GM18867 (cell line): ENCODE measurements around the gene NPIPB2.
"Not testable (repeated sequence)": the region's sequence is repeated elsewhere in the genome, so short reads cannot be mapped to it uniquely, and the experiment has no call there.

Experiments used
- ATAC-seq: cut with Tn5 transposase; IDR thresholded peaks from one replicate; pipeline ENCODE4 v1.9.1; 2021; ENCODE audit warnings: mild to moderate bottlenecking, moderate library complexity; ENCODE audit not compliant: unreplicated experiment

NPIPB2 gene

DNA sequence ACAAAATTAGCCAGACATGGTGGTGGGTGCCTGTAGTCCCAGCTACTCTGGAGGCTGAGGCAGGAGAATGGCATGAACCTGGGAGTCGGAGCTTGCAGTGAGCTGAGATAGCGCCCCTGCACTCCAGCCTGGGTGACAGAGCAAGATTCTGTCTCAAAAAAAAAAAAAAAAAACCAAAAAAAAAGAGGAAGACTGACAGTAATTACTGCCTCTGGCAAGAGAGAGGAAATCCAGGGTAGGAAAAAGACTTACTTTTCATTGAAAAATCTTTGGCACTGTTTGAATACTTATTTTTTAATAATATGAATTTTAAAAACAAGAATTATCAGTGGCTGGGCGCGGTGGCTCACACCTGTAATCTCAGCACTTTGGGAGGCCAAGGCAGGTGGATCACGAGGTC lies 20.6 kb upstream of the NPIPB2 start:
- not testable (repeated sequence) for ATAC-seq

DNA sequence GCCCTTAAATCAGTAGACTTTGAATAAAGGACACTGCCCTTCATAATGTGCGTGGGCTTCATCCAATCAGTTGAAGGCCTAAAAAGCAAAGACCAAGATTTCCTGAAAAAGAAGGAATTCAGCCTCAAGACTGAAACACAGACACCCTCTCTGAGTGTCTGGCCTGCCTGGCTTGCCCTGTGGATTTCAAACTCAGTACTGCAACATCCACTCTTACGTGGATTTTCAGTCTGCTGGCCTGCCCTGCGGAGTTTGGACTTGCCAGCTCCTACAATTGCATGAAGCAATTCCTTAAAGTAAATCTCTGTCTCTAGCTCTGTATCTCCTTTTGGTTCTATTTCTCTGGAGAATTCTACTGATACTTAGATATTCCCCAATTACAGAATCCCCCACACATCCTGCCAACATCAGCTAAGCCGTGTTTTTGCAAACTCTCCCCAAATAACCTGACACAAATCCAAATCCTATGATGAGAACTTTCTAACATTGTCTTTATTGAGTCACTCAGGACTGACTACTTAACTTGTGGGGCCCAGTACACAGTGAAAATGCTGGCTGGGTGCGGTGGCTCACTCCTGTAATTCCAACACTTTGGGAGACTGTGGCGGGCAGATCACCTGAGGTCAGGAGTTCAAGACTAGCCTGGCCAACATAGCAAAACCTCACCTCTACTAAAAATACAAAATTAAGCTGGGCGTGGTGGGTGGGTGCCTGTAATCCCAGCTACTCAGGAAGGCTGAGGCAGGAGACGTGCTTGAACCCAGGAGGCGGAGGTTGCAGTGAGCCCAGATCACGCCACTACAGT lies 15.9 kb upstream of the NPIPB2 start:
- no peak for ATAC-seq

DNA sequence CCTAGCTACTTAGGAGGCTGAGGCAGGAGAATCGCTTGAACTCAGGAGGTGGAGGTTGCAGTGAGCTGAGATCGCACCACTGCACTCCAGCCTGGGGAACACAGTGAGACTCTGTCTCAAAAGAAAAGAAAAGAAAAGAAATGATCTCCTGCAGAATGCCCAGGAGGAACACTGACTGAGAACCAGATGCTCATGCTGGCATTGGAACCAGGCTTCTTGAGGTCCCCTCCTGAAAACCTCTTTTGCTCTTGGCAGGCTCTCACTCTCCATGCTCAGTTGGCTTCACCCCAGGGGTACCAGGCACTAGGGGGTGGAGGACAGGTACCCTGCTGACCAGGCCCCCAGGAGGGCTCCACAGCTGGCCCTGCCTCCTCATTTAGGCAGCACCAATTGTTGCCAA lies 14.7 kb upstream of the NPIPB2 start:
- no peak for ATAC-seq

DNA sequence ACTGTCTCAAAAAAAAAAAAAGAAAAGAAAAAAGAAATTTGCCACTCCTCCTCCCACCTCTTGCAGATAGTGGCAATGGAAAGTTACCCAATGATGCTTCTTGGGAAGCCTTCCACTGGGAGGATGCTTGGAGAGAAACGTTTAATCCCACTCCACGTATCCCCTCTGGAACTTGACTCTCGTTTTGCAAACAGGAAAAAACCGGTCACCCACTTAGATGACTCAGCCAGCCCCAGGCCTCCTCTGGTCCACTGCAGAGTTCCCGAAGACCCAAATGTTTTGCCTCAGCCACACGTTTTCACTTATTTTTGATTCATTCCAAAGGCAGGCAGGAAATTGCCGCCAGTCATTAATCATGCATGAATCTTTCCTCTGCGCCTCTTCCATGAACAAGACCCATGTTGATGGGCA lies 13.9 kb upstream of the NPIPB2 start:
- no peak for ATAC-seq

DNA sequence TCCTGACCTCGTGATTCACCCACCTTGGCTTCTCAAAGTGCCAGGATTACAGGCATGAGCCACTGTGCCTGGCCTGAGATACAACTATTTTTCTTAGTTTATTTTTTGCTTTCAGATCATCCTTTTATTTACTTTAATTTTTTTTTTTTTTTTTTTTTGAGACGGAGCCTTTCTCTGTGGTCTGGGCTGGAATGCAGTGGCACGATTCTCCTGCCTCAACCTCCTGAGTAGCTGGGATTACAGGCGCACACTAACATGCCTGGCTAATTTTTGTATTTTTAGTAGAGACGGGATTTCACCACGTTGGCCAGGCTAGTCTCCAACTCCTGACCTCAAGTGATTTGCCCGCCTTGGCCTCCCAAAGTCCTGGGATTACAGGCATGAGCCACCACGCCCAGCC lies 11.7 kb upstream of the NPIPB2 start:
- ATAC-seq: not testable (repeated sequence)

DNA sequence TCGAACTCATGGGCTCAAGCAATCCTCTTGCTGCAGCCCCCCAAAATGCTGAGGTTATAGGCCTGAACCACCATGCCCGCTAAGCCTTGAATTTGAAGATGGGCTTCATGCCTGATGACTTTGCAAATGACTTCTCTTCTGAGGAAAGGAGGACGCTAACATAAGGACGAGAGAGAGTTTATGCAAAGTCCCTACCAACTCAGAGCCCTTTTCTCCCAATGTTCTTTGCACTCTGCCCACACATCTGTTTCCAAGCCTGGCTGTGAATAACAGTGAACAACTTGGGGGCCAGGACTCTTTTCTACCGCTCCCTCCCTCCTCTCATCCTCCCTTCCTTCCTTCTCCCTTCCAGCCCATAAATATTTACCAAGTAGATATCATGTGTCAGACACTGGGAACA lies 8.5 kb upstream of the NPIPB2 start:
- no peak for ATAC-seq

DNA sequence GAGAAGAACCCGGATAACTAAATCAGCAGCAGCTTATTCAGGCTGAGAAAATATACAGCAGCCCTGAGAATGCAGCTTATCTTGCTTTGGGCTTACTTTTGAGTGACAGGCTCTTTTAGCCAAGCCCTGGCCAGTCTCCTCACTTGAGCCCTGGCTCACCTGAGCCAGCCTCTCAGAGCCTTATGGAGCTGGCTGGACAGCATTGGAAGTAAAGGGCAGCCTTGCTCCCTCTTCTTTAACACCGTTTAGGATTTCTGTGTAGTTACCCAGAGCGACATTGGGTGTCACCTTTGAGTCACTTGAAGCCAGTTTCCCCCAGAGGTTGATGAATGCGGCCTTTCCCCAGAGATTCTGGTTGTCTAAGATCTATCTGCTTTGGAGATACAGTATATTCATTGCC lies 7.7 kb upstream of the NPIPB2 start:
- ATAC-seq: no peak

DNA sequence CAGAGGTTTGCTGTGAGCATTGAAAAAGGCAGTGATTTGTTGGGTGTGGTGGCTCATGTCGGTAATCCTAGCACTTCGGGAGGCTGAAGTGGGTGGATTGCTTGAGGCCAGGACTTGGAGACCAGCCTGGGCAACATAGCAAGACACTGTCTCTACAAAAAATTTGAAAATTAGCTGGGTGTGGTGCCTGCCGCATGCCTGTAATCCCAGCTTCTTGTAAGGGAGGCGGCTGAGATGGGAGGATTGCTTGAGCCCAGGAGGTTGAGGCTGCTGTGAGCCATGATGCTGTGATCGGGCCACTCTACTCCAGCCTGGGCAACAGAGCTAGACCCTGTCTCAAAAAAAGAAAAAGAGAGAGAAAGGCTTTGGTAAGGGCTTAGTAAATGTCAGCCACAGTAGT lies 7.0 kb upstream of the NPIPB2 start:
- no peak for ATAC-seq

DNA sequence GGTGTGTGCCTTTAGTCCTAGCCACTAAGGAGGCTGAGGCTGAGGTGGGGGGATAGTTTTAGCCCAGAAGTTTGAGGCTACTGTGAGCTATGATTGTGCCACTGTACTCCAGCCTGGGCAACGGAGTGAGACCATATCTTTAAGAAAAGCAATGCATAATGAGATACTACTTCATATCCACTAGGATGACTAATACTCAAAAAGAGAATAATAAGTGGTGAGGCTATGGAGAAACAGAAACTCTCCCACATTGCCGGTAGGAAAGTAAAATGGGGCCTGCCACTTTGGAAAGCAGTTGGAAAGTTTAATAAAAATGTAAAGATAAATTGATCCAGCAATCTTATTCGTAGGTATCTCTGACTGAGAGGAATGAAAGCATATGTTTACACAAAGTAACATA lies 4.6 kb upstream of the NPIPB2 start:
- ATAC-seq: no peak

DNA sequence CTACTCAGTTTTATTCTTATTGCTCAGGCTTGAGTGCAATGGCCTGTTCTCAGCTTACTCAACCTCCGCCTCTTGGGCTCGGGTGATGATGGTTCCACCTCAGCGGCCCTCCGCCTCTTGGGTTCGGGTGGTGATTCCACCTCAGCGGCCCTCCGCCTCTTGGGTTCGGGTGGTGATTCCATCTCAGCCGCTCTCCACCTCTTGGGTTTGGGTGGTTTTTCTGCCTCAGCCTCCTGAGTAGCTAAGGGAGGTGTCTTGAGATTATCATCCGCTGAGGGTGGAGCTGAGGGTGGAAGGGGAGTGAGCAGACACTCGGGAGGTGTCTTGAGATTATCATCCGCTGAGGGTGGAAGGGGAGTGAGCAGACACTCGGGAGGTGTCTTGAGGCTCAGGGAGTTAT lies 14.5 kb downstream of the NPIPB2 start:
- ATAC-seq: not testable (repeated sequence)

DNA sequence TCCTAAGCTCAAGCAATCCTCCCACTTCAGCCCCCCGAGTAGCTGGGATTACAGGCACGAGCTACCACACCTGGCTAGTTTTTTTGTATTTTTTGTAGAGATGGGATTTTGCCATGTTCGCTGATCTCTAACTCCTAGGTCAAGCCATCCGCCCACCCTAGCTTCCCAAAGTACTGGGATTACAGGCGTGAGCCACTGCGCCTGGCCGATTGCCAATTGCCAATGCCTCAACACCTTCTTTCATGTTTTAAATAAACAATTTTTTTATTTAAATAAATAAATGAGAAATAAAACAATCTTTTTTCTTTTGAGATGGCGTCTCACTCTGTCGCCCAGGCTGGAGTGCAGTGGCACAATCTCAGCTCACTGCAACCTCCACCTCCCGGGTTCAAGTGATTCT lies 17.8 kb downstream of the NPIPB2 start:
- ATAC-seq: not testable (repeated sequence)

DNA sequence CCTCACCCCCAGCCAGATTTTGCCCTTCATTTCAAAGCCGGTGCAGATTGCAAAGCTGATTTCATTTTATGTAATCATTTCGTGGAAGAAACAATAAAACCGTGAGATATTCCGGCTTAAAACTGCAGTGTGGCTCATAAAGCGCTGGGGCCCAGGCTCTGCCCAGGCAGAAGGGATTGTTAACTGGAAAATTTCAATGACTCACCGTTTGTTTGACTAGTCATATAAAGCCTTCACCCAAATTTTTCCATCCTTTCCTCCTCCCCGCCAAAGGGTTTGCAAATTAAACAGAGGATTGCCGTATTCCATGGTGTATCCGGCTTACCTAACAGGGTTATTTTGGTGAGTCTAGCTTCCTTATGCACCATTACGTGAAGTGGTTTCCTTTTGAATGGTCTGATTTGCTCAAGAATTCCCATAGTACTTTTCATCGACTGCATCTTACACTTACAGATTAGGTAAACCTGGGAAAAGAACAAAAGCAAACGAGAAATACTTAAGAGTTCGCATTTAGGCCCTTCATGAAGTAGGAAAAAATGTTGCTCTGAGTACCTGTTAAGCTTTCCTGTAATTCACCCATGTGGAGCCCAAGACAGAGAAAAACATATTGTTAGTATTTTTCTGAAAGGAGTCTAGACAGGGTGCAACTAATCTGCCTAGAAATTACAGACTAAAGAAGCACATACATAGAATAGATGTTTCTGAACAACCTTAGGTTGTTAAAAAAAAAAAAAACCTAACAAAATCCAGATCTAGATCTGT lies 25.1 kb downstream of the NPIPB2 start:
- no peak for ATAC-seq

DNA sequence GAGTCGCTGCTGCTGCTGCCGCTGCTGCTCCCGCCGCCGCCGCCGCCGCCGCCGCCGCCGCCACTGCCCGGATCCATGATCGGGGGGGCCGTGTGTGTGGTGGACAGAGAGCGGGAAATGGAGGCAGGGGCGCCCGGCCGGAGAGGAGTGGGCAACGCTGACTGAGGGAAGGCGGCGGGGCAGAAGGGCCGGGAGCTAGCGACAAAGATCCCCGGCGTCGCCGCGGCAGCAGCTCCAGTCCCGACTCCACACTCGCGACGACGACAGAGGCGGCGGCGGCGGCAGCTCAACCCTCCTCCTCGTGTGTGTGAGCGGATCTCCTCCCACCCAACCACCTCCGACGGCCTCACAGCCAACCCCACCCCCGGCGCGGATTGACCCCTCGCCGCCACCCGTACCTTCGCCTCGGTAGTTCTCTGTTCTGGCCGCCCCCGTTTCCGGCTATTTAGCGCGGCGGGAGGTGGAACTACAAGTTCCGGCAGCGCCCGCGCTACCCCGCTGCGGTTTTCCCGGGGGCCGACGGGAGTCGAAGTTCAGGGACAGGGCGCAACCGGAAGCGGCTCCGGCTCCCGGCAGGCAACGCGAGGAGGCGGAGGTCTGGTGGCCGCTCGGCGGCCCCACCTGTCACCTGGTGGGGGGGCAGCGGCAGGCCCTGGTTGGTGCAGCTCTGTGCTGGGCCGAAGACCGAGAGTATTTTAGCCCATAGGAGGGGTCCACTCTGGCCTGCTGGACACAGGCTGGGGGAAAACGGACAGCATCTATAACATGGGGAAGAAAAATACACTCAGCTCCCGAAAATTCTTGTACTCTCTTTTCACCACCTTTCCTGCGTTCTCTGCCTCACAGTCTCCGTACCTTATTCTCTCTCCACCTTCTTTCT lies 26.0 kb downstream of the NPIPB2 start, which contains the start of gene GSPT1:
GSPT1 (minus strand) TSS at position 313 of the 880 bp plus-strand sequence; CDS start at position 77, 236 bp downstream.
- ATAC-seq: peak; percentile 86

DNA sequence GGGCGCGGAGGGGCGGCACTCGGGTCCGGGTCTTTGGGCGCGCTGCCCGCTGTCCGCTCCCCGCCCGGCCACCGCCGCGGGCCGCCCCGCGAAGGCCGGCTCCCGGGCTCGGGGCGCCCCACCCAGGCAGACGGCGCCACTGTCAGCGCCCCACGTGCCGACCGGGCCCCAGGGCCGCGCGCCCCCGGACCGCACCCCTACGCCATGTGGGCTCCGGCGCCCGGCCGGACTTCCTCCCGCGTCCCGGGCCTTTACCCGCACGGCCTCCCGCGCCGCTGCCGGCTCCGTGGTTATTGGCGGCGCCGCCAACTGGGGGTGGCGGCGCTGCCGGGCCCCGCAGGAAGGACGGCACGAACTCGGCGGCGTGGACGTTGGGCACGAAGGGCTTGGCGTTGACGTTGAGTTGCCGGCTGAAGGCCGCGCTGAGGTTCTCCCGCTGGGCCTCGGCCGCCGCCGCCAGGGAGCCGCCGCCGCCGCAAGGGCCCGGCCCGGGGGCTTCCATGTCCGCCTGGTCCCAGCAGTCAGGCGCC lies 26.7 kb downstream of the NPIPB2 start:
- ATAC-seq: peak; percentile 29

DNA sequence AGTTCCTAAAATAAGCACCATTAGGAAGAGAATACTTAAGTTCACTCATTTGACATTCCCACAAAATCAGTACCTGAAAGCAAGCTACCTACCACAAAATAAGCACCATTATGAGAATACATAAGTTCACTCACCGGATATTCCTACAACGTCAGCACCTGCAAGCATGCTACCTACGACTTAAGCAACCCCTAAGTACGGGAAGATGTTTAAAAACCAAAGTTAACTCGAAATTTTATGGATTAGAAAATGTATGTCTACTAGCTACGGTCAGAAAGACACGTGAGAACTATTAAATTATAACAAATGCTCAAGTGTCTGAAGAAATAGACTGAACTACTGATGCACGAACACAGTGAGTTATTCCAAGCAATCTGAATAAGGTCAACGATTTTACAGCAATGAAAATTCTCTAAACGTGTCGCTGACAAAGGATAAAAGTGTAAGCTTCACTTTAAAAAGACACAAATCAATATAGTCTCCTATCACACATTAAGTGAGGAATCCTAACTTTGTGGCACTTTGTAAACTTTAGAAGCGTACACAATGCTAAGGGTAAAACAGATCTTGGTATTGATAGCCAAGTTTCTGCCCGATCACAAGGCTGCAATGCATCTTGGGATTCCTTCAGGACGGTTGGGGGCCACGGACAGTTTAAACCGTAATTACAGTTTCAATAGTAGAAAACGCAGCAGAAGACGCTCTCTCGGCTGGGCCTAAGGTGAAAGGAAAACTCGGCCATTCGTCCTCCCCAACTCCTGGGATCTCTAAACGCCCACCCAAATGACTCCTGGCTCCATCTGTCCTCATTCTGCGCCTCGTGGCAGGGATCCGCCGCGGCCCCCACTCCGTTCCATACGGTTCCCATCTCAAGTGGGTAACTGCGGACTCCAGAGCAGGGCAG lies 27.4 kb downstream of the NPIPB2 start:
- no peak for ATAC-seq

DNA sequence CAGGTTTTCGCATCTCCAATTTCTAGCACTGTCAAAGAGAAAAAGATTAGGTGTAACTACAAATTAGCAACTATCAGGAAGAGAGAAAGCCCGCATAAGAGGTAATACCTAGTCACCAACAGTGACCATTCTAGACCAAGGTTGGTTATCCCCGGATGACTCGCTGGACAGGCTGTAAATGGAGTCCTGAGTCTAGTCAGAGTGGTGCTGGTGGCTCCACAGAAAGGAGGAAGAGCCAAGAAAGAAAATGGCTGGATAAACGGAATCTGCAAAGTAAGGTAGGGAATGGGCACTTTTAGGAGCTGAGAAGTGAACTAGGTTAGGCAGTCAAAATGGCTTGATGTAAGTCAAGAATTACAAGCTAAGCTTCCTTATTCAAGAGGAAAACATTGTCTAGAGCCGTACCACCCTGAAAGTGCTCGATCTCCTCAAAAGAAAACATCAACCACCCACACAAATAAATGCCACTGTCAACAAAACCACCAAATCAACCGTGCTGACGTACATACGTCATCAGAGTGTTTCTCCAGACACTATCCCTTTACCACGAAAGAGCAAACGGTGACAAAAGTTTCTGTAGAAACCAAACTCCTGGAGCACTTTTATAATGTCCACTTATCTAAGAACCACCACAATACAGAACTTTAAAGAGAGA lies 28.3 kb downstream of the NPIPB2 start:
- ATAC-seq: no peak

DNA sequence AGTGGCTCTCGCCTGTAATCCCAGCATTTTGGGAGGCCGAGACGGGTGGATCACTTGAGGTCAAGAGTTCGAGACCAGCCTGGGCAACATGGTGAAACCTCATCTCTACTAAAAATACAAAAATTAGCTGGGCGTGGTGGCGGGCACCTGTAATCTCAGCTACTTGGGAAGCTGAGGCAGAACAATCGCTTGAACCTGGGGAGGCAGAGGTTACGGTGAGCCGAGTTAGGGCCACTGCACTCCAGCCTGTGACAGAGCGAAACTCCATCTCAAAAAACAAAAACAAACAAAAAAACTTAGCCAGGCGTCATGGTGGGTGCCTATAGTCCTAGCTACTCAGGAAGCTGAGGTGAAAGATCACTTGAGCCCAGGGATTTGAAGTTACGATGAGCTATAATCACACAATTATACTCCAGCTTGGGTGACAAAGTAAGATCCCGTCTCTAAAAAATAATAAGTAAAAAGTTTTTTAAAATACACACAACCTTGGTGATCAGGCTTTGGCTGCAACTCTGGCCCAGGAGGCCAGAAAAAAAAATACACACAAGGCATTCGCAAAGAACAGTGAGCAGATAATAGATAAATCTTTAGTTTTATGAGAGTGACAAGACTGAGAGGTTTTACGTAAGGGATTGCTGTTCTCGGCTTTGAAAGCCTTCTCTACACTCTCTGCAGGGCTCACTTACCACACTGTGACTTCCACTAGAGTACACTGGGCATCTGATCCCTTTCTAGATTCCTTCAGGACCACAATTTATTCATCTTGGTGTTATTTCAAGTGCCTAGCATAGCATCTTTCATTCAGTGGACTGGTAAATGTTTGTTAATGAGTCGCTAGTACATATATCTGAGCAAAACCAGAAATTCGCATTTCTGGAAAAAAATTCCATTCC lies 31.9 kb downstream of the NPIPB2 start:
- ATAC-seq: no peak
